ENCODE data around the gene LILRB4. TPM values are rescaled to one million over a fixed set of nuclear protein-coding genes. Genes with fewer than 3 reads are reported as not detected.
"Not testable (repeated sequence)": the region's sequence is repeated elsewhere in the genome, so short reads cannot be mapped to it uniquely, and the experiment has no call there.

Gene LILRB4
- total and polyA plus RNA-seq, 5 experiments from 2014 or later, result 0.47 to 0.57 TPM; not detected in 3

GRCh38 chr19:54631489-54632337, 31.1 kb upstream of the LILRB4 start:
- H3K27me3 Mint-ChIP-seq, result peaks cover 10 to 58% (median 52%) of the 10 kb centered on the region in 5 donors
- H3K4me1 Mint-ChIP-seq, result peaks cover 0 to 29% (median 3%) of the 10 kb centered on the region in 4 donors
- H3K9me3 Mint-ChIP-seq, result peaks cover 0 to 15% (median 4%) of the 10 kb centered on the region in 9 donors
- H3K27ac Mint-ChIP-seq, POLR2A ChIA-PET, ATAC-seq, DNase-seq, H3K36me3 Mint-ChIP-seq, H3K4me3 Mint-ChIP-seq: not testable (repeated sequence)

GRCh38 chr19:54632517-54632916, 30.3 kb upstream of the LILRB4 start:
- H3K9me3 Mint-ChIP-seq, POLR2A ChIA-PET, DNase-seq, H3K36me3 Mint-ChIP-seq, ATAC-seq, H3K27ac Mint-ChIP-seq, H3K4me3 Mint-ChIP-seq: not testable (repeated sequence)
- H3K4me1 Mint-ChIP-seq, result peaks cover 0 to 28% (median 3%) of the 10 kb centered on the region in 4 donors
- peaks cover 10 to 50% (median 47%) of the 10 kb centered on the region in 5 donors for H3K27me3 Mint-ChIP-seq

GRCh38 chr19:54633401-54633800, 29.4 kb upstream of the LILRB4 start:
- Mint-ChIP-seq H3K27ac (no peak overlapping the region), H3K9me3 (peaks cover 0 to under 1% (median 0%) of the 10 kb centered on the region in 9 donors), H3K4me1 (peaks cover 0 to 19% (median 3%) of the 10 kb centered on the region in 4 donors), H3K4me3 (no peak overlapping the region), H3K36me3 (no peaks in the 10 kb centered on the region), H3K27me3 (peaks cover 5 to 42% (median 41%) of the 10 kb centered on the region in 5 donors)
- POLR2A ChIA-PET, result no interaction called here
- DNase-seq (no peak), ATAC-seq (no peak)

- H3K9me3 Mint-ChIP-seq, H3K36me3 Mint-ChIP-seq, ATAC-seq, POLR2A ChIA-PET, H3K4me3 Mint-ChIP-seq, H3K4me1 Mint-ChIP-seq, DNase-seq: not testable (repeated sequence)
- peak overlapping the region in 1 of 10 donors; percentile 29 for H3K27ac Mint-ChIP-seq
- H3K27me3 Mint-ChIP-seq, result peaks cover 7 to 25% (median 21%) of the 10 kb centered on the region in 5 donors
Measured at GRCh38 chr19:54636081-54636480, 26.7 kb upstream of the LILRB4 start.

GRCh38 chr19:54638683-54639082, 24.1 kb upstream of the LILRB4 start:
- peaks cover 9 to 21% (median 10%) of the 10 kb centered on the region in 5 donors for H3K27me3 Mint-ChIP-seq
- POLR2A ChIA-PET, result no interaction called here

GRCh38 chr19:54642953-54643352, 19.8 kb upstream of the LILRB4 start:
- H3K27ac Mint-ChIP-seq, result peak overlapping the region in 2 of 10 donors; percentile 44 to 47
- H3K9me3 Mint-ChIP-seq, DNase-seq, H3K4me3 Mint-ChIP-seq, POLR2A ChIA-PET, ATAC-seq, H3K36me3 Mint-ChIP-seq, H3K4me1 Mint-ChIP-seq: not testable (repeated sequence)
- peaks cover 4 to 23% (median 12%) of the 10 kb centered on the region in 5 donors for H3K27me3 Mint-ChIP-seq

More at GRCh38 chr19:54638683-54639082, 24.1 kb upstream of the LILRB4 start:
- Mint-ChIP-seq H3K27ac (no peak overlapping the region), H3K4me3 (no peak overlapping the region), H3K36me3 (no peaks in the 10 kb centered on the region), H3K9me3 (no peaks in the 10 kb centered on the region), H3K4me1 (peaks cover 0 to 5% (median 0%) of the 10 kb centered on the region in 4 donors)
- ATAC-seq (no peak), DNase-seq (no peak)

- H3K27ac Mint-ChIP-seq, H3K9me3 Mint-ChIP-seq, ATAC-seq, POLR2A ChIA-PET, H3K36me3 Mint-ChIP-seq, H3K4me1 Mint-ChIP-seq, DNase-seq: not testable (repeated sequence)
- peak overlapping the region in 1 of 10 donors; percentile 32 for H3K4me3 Mint-ChIP-seq
- peaks cover 4 to 29% (median 12%) of the 10 kb centered on the region in 5 donors for H3K27me3 Mint-ChIP-seq
Measured at GRCh38 chr19:54643583-54643982, 19.2 kb upstream of the LILRB4 start.

- peaks cover 0 to 2% (median 0%) of the 10 kb centered on the region in 9 donors for H3K9me3 Mint-ChIP-seq
- ATAC-seq (no peak), DNase-seq (no peak)
Measured at GRCh38 chr19:54644056-54644455, 18.7 kb upstream of the LILRB4 start.

GRCh38 chr19:54646331-54646841, 16.4 kb upstream of the LILRB4 start:
- Mint-ChIP-seq H3K27ac (no peak overlapping the region), H3K4me1 (peaks cover 0 to 5% (median 0%) of the 10 kb centered on the region in 4 donors), H3K4me3 (no peak overlapping the region), H3K36me3 (no peaks in the 10 kb centered on the region), H3K9me3 (peaks cover 0 to 2% (median 0%) of the 10 kb centered on the region in 9 donors), H3K27me3 (peaks cover 4 to 33% (median 5%) of the 10 kb centered on the region in 5 donors)
- POLR2A ChIA-PET, result no interaction called here
- DNase-seq (no peak), ATAC-seq (no peak)

More at GRCh38 chr19:54644056-54644455, 18.7 kb upstream of the LILRB4 start:
- no peak overlapping the region for H3K27ac Mint-ChIP-seq
- POLR2A ChIA-PET, result no interaction called here
- H3K36me3 Mint-ChIP-seq, result no peaks in the 10 kb centered on the region
- H3K4me1 Mint-ChIP-seq, result peaks cover 0 to 5% (median 0%) of the 10 kb centered on the region in 4 donors
- H3K27me3 Mint-ChIP-seq, result peaks cover 4 to 33% (median 12%) of the 10 kb centered on the region in 5 donors
- peak overlapping the region in 1 of 10 donors; percentile 32 for H3K4me3 Mint-ChIP-seq

GRCh38 chr19:54648129-54648528, 14.7 kb upstream of the LILRB4 start:
- Mint-ChIP-seq H3K4me1 (peaks cover 0 to 2% (median 0%) of the 10 kb centered on the region in 4 donors), H3K27me3 (peaks cover 2 to 31% (median 5%) of the 10 kb centered on the region in 5 donors), H3K36me3 (no peaks in the 10 kb centered on the region), H3K4me3 (no peak overlapping the region), H3K27ac (no peak overlapping the region), H3K9me3 (peaks cover 0 to 2% (median 0%) of the 10 kb centered on the region in 9 donors)
- DNase-seq, result no peak
- POLR2A ChIA-PET, result no interaction called here
- no peak for ATAC-seq

GRCh38 chr19:54650108-54650655, 12.6 kb upstream of the LILRB4 start:
- peaks cover 2 to 22% (median 5%) of the 10 kb centered on the region in 5 donors for H3K27me3 Mint-ChIP-seq
- DNase-seq, result no peak
- peaks cover 0 to 2% (median 0%) of the 10 kb centered on the region in 9 donors for H3K9me3 Mint-ChIP-seq
- no peak for ATAC-seq
- H3K36me3 Mint-ChIP-seq, result no peaks in the 10 kb centered on the region
- POLR2A ChIA-PET, result no interaction called here
- H3K4me1 Mint-ChIP-seq, result peaks cover 0 to 3% (median 0%) of the 10 kb centered on the region in 4 donors
- no peak overlapping the region for H3K27ac Mint-ChIP-seq
- H3K4me3 Mint-ChIP-seq, result no peak overlapping the region

- ATAC-seq (no peak), DNase-seq (peak in 2 of 10 donors; percentile 13 to 18)
- peaks cover 4 to 35% (median 21%) of the 10 kb centered on the region in 5 donors for H3K27me3 Mint-ChIP-seq
- POLR2A ChIA-PET, result no interaction called here
- peaks cover 0 to 3% (median 0%) of the 10 kb centered on the region in 4 donors for H3K4me1 Mint-ChIP-seq
- H3K27ac Mint-ChIP-seq, result no peak overlapping the region
- no peak overlapping the region for H3K4me3 Mint-ChIP-seq
- H3K36me3 Mint-ChIP-seq, result no peaks in the 10 kb centered on the region
- no peaks in the 10 kb centered on the region for H3K9me3 Mint-ChIP-seq
Measured at GRCh38 chr19:54653181-54653809, 9.5 kb upstream of the LILRB4 start.

Measured in naive thymus-derived CD8-positive, alpha-beta T cell (primary cell).